Measurements from ENCODE around the gene VPREB1.
"Not testable (repeated sequence)": the region's sequence is repeated elsewhere in the genome, so short reads cannot be mapped to it uniquely, and the experiment has no call there.

Gene VPREB1

GRCh38 chr22:22246706-22247105 lies 2.1 kb downstream of the VPREB1 start:
- DNase-seq, result no peak

- DNase-seq, result peak in 1 of 2 donors; percentile 7
These were observed 4.3 kb downstream of the VPREB1 start for GRCh38 chr22:22248878-22249277.

GRCh38 chr22:22250651-22251050 lies 6.1 kb downstream of the VPREB1 start:
- not testable (repeated sequence) for DNase-seq

GRCh38 chr22:22256133-22256532 lies 11.5 kb downstream of the VPREB1 start:
- not testable (repeated sequence) for DNase-seq

GRCh38 chr22:22258597-22259415 lies 14.2 kb downstream of the VPREB1 start:
- not testable (repeated sequence) for DNase-seq

- not testable (repeated sequence) for DNase-seq
These were observed 15.6 kb downstream of the VPREB1 start for GRCh38 chr22:22260169-22260568.

- not testable (repeated sequence) for DNase-seq
These were observed 16.0 kb downstream of the VPREB1 start for GRCh38 chr22:22260586-22260985.

GRCh38 chr22:22262332-22263074 lies 17.9 kb downstream of the VPREB1 start:
- DNase-seq, result not testable (repeated sequence)

- DNase-seq, result not testable (repeated sequence)
These were observed 19.2 kb downstream of the VPREB1 start for GRCh38 chr22:22263823-22264222.

- DNase-seq, result not testable (repeated sequence)
These were observed 25.6 kb downstream of the VPREB1 start for GRCh38 chr22:22270036-22270676.

GRCh38 chr22:22277423-22277822 lies 32.8 kb downstream of the VPREB1 start:
- DNase-seq, result not testable (repeated sequence)

- DNase-seq, result not testable (repeated sequence)
These were observed 40.6 kb downstream of the VPREB1 start for GRCh38 chr22:22284962-22285756.

- DNase-seq, result not testable (repeated sequence)
These were observed 42.0 kb downstream of the VPREB1 start for GRCh38 chr22:22286390-22287105.

GRCh38 chr22:22287106-22287626 lies 42.6 kb downstream of the VPREB1 start:
- not testable (repeated sequence) for DNase-seq

GRCh38 chr22:22289666-22290065 lies 45.1 kb downstream of the VPREB1 start:
- DNase-seq, result not testable (repeated sequence)

GRCh38 chr22:22291129-22291806 lies 46.7 kb downstream of the VPREB1 start:
- not testable (repeated sequence) for DNase-seq

GRCh38 chr22:22292656-22293055 lies 48.1 kb downstream of the VPREB1 start:
- not testable (repeated sequence) for DNase-seq

- not testable (repeated sequence) for DNase-seq
These were observed 48.9 kb downstream of the VPREB1 start for GRCh38 chr22:22293436-22293835.

GRCh38 chr22:22294641-22295040 lies 50.1 kb downstream of the VPREB1 start:
- not testable (repeated sequence) for DNase-seq

Measured in CD4-positive, alpha-beta T cell treated with Interferon alpha-2 for 1 hour (primary cell).